Measurements from ENCODE around the gene MXD1. TPM values are rescaled to one million over a fixed set of nuclear protein-coding genes. Genes with fewer than 3 reads are reported as not detected.
"Not testable (repeated sequence)": the region's sequence is repeated elsewhere in the genome, so short reads cannot be mapped to it uniquely, and the experiment has no call there.

MXD1 gene
- total RNA-seq, 1 donor from 2014 or later: 12.9 TPM

DNA sequence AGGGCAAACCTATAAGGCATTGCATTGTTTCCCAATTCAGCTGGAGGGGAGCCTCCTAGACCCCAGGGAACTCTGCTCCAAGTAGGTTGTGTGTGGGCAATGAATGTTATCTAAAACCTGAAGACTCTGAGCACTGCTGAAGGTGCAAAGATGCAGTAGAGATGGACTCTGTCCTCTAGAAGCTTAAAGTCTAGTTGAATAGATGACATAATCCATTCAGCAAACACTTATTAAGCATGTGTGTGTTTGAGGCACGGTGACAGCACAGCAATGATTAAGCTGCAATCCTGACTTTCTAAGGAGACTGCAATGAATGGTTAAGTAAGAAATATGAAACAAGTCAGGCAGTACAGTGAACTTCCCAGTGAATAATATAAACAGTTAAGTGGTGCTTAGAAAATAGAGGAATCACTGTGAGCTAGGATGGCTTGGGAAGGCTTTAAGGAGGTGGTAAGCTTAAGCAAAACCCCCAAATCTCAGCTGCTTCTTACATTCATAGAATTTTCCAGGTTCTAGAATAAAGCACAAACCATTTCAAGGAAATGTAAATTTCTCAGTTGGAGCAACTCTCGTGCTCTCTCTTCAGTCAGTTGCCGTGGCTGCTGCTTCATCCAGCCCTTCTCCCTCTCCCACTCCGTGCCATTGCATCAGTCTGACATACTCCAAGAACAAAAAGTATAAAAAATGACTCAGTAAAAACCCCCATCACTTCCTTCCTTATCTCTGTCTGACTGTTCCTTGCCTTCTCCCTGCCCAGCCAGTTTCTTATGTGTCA is 19.1 kb downstream of the MXD1 start:
- DNase-seq: no peak

DNA sequence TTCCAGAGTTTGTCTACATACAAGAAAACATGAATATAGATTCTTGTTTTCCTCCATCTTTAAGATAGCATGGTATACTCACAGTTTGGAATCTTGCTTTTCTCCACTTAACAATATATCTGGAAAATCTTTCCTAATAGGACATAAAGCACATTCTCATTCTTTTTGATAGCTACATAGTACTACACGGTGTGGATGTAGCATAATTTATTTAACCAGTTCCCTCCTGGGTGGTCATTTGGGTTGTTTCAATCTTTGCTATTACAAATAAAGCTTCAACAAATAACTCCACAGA is 19.7 kb downstream of the MXD1 start:
- DNase-seq: no peak

DNA sequence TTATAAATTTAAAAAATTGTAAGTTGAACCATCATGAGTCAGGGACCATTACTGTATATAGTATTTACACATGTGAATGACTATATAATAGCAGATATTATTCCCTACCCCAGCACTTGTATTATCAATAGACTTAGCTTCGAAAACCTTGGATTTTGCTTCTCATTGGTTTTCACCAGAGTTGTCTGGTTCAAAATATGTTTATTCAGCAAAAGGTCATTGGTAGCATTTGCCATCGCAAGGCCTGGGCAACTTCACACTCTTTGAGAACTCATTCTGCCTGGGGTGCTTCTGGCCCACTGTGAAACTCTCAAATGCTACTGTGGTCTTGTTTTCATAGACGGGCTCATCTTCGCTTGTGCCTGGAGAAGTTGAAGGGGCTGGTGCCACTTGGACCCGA is 20.1 kb downstream of the MXD1 start:
- DNase-seq: no peak

DNA sequence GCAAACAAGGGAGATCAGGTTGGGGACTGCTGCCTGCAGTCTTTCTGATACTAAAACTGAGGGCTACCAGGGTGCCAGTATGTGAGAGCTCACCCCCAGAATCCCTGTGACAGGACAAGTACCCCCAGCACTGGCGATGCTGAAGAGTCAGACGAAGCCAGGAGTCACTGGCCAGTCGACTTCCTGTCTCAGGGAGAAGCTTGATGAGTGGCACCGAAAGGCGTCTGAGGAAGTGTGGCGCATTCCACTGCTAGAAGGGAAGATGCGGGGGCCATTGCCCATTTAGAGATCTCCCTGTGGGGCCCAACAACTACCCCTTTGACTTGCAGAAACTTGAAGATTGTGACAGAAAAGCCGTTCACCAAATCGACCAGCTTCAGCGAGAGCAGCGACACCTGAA is 22.0 kb downstream of the MXD1 start:
- DNase-seq: no peak

DNA sequence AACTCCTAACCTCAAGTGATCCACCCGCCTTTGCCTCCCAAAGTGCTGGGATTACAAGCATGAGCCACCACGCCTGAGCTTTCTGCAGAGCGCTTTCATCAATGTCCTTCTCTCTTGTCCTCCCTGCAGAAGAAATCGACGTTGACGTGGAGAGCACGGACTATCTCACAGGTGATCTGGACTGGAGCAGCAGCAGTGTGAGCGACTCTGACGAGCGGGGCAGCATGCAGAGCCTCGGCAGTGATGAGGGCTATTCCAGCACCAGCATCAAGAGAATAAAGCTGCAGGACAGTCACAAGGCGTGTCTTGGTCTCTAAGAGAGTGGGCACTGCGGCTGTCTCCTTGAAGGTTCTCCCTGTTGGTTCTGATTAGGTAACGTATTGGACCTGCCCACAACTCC is 23.1 kb downstream of the MXD1 start:
- DNase-seq: no peak

DNA sequence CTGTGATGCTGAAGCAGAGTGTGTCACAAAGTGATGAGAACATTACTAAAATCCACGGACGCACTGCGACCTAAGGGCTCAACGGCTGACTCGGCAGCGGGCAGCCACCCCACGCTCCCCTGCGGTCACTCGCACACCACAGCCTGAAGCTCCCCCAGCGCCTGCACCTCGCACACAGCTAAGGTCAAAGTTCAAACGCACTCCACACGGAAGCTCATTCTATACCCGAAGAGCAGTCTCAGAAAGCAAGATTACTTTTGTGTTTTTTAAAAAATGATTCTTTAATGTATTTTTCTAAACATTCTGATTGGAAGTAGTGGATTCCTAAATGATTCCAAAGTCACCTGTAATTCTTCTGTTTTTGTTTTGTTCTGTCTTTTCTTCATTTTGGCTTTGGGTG is 24.8 kb downstream of the MXD1 start:
- DNase-seq: no peak

DNA sequence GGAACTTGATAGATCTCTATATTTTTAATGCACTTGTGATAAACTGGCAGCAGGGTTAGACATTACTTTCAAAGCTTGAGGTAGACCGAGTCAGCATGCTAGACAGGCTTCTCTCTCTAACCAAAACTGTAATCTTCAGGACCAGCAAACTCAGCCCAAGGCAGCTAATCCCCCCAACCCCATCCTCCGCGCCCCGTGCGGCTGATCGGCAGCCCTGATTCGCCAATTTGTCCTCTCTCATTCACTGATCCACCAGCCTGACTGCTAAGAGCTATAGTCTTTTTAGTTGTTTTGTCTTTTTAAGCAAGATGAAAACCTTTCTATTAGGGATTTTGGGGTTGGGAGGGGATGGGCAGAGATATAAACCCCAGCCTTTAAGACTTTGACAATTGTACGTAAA is 25.8 kb downstream of the MXD1 start:
- DNase-seq: no peak

DNA sequence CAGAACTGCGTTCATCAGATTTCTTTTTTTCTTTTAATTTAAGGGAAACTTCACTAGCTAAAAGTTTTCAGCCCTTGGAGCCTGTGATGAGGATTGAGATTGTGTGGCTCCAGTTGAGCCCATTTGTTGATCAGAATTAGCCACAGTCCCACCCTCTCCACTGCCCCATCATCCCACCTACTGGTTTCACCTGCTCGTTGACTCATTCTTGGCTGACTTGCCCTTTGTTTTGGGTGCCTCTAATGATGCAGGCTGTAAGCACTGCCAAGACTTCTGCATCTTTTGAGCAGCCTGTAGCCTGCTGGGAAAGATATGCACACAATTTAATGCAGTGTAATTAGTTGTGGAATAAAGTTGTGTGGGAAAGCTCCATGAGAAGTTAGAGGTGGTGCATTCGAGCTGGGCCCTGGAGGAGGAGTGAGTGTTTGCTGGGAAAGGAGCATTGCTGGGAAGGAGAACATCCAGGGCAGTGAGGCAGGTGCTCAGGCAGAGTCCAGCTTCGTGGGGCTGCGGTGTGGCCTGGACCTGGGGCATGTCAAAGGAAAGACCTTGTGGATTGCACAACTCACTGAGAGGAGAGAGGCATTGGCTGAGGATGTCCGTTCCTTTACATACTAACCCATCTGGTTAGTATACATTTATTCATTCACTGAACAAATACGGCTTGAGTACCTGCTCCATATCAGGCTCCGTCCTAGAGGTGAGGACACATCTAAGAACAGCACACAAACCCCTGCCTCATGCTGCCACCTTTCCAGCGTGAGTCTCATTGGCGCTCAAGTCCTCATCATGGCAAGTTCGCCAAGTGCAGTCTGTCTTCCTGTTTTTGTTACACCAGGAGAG is 28.3 kb downstream of the MXD1 start:
- no peak for DNase-seq

DNA sequence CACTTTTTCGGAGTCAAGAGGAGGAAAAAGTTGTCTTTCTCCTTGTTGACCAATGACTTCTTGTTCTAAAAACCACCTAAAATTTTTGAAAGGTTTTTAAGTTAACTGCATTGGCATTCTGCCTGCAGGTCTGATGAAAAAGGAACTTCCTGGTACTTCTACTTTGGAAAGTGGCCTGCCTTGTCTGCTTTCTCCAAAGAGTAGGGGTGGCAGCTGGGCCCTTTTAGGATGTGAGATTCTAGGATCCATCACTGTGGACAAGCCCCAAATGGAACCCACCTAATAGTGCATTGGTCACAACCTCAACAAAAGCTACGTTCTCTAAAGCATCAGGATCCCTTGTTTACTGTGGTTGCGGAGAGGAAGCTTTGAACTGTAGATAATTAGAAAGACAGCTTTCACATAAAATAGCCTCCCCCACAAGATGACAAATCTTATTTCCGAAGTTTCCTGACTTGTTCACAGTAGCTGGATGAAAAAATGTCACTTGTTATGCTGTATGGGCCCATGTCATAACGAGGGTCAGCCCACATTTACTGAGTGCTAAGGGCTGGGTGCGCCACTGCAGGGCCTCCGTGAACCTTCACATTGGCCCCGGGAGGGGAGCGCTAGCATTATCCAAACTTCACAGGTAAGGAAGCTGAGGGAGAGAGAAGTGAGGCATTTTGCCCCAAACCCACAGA is 29.1 kb downstream of the MXD1 start:
- DNase-seq: no peak

DNA sequence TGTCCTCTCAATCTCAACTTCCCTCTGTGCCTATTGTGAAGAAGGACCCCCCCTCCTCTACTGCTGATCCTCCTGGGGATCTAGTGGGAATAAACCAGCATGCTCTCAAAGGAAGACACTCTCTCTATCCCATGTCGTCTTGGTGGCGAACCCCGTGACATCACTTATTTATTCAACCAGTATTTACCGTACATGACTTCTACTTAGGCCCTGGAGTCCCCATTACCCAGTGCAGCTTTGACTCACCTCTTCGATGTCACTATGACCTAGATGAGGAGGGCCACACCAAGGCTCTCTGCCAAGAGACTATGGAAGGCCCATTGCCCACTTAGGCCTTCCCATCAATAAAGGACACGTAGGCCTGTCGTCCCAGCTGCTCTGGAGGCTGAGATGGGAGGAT is 29.8 kb downstream of the MXD1 start:
- no peak for DNase-seq

DNA sequence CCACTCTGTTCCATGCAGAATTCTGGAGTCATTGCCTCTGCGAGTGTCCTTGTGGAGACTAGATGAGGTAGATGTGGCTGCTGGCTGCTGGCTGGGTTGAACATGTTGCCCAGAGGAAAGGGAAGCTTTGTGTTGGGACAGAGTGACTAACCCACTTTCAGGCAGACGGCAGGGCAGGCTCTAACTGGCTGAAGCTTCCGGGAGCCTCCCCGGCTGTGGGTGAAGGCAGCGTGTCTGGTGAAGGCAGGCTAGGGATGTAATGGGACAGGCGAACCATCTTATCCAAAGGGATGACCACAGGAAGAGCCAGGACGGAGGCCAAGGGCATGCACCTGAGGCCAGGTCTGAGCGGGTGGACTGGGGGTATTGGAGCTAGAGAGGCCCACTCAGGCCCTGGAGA is 30.5 kb downstream of the MXD1 start:
- DNase-seq: no peak

DNA sequence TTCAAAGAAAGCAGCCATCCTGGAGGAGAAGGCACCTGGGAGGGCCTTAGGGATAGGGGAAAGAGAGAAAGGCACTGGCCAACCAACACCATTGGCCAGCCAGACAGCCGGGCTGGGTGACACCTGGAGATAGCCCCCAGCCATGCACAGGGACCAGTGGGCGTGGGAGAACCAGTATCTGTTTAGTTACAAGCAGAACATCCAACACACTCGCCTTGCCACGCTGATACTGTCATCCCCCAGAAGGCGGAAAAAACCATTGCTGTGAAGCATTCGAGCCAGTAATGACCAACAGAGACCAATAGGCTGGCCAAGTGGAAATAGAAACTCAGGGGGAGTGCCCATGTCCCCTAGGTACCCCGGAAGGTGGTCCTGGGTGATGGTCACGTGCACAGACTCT is 31.0 kb downstream of the MXD1 start:
- no peak for DNase-seq

DNA sequence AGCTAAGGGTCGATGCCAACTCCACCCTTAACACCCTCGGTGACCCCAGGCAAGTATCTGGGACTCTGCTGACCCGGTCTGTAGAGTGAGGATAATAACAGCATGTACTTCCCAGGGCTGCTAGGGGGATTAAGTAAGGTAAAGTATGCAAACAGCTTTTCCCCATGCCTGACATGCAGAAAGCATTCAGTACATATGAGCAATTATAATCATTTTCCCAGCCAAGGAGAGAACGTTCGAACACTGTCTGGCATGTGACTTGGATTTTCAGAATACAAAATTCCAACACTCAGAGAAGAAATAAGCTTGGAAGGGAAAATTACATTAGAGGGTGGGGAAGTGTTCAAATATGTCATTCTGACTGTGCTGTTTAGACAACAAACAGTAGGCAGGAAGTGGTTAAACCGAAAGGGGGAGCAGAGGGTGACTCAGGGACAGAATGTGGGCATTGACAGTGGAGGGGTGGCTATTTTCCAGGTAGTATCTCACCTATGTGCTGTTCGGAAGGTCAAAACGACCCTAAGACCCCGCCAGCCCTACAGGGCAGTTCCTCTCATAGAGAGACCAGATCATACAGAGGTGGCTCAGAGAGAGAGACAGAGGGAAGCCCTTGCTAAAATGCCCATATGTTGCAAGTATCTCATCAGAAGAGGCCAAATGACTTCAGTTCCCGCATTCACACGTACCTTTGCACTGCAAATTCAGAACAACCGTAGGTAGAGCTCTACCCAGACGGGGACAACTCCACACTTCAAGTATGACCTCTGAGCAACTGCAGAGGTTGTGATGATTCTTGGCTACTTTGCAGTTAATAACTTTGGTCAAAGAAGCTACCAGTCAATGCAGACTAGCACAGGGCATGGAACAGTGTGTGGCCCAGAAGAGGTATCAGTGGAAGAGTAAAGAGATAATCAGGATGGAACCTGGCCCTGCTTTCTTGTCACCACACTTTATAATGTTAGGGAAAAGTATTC is 31.7 kb downstream of the MXD1 start:
- no peak for DNase-seq

DNA sequence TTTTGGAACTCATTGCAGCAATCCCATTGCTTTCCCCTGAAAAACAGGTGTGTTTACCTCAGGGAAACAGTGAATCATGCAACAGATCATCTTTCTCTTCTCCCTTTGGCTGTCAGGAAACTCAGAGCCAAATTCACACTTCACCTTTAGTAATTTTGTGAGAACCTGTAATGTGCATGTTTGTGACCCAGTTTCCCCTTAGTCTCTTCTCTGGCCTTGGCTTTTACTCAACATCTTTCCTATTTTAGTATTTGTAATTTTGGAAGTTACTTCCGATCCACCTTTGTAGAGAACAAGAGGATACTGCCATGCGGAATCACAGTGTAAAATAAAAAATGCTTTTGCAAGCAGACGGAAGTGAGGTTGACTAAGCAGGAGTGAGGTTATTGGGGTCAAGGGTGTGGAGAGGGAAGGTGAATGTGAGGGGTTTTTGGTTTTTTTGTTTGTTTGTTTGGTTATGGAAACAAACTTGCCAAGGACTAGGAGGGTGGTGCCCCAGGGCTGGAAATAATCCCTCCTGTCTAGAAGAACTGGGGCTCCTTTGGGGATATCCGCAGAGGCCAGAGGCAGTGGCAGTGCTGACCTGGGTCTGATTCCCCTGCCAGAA is 32.5 kb downstream of the MXD1 start:
- no peak for DNase-seq

DNA sequence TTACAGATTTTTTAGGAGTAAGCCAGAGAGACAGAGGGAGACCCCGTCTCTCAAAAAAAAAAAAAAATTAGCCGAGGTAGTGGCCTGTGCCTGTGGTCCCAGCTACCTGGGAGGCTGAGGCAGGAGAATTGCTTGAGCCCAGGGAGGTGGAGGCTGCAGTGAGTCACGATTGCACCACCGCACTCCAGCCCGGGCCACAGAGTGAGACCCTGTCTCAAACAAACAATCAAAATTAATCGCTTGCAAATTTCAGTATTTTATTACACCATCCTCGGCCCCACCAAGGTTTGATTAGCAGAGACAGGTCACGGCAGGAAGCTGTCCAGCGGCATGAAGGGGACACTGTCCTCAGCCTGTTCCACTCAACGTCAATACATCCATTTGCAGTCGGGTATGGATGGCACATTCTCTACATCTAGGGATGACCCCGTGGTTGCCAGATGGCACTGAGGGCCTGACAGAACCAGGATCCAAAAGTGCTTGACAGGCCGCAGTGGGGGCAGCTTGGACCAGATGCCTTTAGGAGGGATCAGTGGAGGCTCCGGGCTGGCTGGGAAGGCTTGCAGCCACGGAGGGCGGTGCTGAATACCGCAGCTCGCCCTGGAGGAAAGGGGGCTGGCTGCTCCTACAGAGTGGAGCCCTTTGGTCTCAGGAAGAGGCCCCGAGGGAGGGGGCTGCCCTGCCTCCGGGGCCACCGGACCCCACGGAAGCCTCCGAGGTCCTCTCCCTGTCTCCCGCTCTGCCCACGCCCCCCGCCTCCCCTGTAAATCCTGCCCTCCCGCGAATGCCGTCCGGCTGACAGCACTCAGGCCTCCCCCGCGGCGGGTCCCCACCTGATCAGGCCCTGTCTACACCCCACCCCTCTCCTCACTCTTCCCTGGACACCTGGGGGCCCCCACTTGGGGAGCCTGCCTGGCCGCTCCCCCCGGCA is 33.4 kb downstream of the MXD1 start:
- no peak for DNase-seq

DNA sequence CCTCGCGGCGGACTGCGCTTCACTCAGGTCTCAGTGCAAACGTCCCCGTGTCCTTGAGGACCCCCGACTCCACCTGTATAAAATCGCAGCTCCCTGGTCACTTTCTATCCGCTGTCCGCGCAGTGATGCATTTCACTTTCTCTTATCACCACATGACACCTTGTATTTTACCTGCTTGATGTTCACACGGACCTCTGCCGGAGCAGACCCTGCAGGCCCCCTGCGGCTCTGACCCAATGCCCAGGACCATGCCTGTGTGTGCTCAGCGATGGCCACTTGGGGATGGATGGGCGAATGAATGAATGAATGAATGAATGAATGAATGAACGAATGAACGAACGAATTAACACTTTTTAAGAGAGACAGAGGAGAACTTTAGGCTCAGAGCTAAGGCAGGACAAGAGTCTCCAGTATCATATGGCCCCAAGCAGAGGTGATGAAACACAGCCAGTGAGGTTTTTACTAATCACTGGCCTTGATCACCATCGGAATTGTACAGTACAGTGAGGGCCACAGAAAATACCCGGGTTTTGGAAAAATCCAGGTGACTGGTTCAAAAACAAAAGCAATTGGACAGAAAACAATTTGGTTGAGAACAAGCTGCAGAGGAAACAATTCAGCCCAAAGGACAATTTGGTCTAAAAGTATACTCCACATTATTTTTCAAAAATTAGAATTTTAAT is 34.2 kb downstream of the MXD1 start:
- DNase-seq: no peak

DNA sequence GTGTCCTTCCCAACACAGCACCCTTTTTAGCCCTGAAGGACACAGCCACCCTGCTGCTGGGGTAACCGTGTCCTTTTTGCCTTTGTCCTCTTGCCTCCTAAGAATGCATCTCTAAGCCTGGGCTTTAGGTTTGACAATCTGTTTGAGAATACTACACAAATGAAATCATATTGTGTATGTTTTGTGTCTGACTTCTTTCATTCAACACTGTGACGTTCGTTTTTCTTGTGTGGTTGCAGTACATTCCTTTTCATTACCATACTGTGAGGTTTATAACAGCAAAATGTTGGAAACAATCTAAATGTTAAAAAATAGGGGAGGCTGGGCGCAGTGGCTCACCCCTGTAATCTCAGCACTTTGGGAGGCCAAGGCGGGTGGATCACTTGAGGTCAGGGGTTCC is 35.3 kb downstream of the MXD1 start:
- no peak for DNase-seq

DNA sequence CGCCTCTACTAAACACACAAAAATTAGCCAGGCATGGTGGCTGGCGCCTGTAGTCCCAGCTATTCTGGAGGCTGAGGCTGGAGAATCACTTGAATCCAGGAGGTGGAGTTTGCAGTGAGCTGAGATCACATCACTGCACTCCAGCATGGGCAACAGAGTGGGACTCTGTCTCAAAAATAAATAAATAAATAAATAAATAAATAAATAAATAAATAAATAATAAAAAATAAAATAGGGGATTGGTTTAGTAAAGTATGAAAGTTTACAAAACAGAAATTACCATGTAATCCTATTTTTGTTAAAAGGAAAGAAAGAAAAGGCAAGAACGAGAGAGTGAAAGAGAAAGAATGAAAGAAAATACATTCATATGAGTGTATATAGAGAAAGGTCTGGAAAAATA is 35.8 kb downstream of the MXD1 start:
- not testable (repeated sequence) for DNase-seq

DNA sequence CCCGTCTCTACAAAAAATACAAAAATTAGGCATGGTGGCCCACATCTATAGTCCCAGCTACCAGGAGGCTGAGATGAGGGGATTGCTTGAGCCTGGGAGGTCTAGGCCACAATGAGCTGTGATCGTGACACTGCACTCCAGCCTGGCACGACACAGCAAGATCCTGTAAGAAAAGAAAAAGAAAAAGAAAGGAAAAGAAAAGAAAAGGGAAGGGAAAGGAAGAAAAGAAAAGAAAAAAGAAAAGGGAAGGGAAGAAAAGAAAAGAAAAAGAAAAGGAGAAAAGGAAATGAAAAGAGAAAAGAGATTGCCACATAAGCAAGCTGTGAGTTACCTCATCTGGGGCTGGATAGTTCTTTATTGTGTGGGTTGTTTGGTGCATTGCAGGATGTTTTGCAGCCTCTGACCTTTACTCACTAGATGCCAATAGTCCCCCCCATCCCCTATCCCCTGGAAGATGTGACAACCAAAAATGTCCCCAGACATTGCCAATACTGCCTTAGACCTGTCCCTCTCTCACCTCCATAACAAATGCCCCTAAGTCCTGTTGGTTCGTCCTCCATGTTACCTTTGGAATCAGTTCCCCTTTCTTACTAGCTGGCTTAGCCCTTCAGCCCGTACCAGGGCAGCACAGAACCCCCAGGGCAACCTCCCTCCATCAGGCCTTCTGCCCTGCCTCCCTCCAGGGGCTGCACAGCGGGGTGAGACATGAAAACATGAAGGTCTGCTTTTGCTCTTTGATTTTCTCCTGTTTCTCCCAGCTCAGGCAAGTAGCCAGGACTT is 37.6 kb downstream of the MXD1 start:
- no peak for DNase-seq

All from occipital lobe (tissue), 2 donors.